Hematopoietic multipotent progenitor cell treated with erythropoietin and hydrocortisone succinate and interleukin-3 and kit ligand, for 8 days (in vitro differentiated cells): Measurements from ENCODE around the gene DLG2.

Experiments
- DNase-seq: peaks from one replicate; pipeline ENCODE4 v3.0.0-alpha.2; 2015

Gene DLG2

DNA sequence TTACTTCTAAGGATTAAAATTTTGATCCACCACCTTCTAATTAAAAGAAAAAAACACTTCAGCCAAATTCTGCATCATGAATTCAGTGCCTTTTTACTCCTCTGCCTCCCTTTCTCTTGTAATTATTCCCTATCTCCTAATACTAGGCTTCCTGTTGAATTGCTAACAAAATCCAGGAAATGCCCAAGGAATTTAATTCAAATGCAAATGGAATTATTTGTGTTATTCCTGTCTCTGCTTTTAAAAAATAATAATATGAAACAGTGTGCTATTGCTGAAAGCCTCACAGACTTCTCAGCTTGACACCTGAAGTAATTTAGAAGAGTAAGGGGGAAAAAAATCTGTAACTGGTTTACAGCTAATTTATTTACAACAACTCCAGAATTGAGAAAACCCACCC lies 85.5 kb downstream of the DLG2 start:
- DNase-seq = no peak

DNA sequence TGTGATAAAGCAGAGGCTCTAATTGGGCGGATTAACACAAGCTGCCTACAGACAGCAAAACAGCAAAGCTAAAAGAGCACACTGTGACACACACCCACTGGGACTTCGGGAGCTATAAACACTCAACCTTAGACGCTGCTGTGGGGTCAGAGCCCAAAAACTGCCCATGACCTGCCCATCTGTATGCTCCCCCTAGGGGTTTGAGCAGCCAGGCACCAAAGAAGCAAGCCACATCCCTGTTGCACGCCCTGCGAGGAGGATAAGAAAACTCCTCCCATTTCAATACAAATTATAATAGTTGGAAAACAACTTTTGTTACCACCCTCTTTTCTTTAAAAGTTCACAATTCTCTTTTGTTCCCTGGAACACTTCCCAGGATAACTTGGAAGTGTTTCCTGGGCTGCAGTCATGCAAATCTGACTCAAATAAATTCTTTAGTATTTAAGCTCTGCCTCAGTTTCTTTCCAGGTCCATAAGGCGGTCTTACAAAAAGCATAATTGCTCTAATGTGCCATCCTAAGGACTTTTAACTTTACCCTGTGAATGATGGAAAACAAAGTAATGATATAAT lies 86.4 kb downstream of the DLG2 start:
- no peak for DNase-seq

DNA sequence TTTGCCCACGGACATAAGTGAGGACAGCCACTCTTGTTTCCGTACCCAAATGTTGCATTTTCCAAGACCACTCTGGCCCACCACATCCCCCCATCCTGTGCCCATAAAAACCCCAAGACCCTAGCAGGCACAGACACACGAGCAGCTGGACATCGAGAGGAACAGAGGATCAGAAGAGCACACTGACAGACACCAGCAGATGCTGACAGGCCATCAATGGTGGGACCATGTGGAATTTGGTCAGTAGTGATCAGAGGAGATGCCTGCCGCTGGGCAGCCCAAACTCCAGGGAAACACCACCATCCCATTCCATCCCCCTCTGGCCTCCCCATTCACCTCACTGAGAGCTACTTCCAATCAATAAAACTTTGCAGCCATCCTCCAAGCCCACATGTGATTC lies 87.0 kb downstream of the DLG2 start:
- DNase-seq = no peak

DNA sequence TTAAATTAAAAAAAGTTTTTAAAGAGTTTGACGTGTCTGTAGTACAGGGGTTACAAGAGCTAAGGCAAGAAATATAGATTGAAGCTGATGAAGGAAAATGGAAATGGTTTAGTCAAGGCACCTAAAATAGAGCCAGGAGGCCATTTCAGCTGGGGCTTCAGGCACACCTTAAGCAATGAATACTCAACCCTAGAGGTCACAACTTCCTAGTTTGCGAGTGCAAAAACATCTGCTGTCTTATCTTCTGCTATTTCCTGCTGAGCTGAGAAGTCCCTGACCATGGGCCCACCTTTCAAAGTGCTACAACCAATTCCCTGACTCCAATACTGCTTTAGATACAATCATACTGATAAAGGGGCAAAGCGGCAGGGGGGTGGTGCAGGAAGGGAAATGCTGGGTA lies 87.4 kb downstream of the DLG2 start:
- DNase-seq = no peak

DNA sequence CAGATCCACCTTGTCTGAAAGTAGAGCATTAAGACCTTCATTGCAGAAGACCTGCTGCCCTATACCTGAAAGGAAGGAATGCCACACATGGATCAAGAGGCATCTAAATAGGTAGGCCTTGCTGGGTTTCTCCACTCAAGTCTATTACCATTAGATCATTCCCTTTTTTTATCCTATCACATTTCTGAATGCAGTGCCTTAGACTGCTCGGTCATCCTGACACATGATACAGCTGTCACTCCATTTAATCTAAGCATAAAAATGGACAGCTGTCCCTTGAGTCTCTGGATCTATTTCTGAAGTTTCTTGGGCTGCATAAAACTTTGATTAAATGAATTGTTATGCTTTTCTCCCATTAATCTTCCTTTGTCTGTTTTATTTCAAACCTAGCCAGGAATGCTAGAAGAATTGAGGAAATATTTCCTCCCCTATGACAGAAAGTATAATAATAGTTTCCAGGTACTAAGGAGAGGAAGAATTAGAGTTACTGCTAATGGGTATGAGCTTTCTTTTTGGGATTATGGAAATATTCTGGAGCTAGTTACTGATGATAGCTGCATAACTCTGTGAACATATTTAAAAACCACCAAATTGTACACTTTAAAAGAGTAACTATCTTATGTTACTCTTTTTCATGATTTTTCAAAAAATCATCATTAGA lies 88.0 kb downstream of the DLG2 start:
- DNase-seq = no peak

DNA sequence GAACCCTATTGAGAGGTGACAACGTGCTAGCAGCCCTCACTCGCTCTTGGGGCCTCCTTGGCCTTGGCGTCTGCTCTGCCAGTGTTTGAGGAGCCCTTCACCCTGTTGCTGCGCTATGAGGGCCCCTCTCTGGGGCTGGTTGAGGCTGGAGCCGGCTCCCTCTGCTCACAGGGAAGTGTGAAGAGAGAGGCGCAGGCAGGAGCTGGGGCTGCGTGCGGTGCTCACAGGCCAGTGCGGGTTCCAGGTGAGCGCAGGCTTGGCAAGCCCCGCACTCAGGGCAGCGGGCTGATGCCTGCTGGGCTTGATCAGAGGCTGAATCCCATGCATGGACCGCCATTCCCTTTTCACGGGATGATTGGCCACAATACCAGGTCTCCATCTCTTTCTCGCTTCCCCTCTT lies 90.7 kb downstream of the DLG2 start:
- no peak for DNase-seq

DNA sequence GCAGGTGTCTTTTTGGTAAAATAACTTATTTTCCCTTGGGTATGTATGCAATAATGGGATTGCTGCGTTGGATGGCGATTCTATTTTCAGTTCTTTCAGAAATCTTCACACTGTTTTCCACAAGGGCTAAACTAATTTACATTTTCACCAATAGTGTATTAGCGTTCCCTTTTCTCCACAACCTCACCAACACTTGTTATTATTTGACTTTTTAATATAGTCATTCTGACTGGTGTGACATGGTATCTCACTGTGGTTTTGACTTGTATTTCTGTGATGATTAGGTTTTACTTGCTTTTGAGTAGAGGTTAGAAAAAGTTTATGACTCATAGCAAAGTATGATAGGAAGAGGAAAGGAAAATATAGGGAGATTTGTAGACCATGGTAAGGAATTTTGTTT lies 92.3 kb downstream of the DLG2 start:
- no peak for DNase-seq

DNA sequence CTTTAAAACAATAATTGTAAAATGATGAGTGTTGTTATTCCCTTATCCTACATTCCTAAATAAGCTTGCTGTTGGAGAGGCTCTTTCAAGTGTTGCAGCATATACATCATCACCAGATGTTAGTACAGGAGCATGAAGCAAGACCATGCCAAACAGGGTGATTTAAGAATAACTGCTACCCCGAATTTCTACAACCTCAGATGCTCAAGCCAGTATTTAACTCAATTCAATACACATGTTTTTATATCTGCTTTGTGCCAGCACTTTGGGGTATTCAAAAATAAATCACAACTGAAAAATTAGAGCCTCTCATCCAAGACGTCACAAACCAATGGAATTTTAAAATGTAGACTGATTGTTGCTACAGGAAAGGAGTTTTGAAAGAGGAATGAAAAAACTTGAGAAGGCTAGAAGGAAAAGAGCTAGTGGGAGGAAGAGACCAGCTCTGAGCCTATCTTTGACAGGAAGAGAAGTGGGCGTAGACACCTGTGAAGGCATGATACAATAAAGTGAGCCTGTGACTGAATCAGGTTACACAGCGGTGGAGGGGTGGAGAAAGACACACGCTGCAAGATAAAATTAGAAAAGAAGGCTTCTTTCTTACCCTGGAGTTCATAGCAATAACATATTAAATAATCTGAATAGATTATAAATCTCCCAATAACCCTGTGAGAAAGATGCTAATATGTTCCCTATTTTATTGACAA lies 95.8 kb downstream of the DLG2 start:
- DNase-seq = no peak

DNA sequence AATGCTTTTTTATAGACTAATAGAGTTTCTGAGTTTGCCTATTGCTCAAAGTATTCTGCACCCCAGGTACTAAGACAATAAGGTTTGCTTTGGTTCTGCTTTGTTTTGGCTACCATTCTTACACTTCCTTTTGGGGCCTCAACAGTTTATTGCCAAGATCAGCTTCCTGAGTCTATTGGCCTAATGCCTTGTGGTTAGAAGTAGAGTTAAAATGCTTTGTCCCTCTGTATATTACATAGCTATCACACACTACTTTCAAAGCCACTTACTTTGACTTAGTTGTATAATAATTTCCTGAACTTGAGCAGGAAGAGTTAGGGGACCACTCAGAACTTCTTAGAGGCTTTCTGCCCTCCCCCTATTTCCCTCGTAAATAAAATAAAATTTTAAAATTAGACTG lies 96.5 kb downstream of the DLG2 start:
- no peak for DNase-seq

DNA sequence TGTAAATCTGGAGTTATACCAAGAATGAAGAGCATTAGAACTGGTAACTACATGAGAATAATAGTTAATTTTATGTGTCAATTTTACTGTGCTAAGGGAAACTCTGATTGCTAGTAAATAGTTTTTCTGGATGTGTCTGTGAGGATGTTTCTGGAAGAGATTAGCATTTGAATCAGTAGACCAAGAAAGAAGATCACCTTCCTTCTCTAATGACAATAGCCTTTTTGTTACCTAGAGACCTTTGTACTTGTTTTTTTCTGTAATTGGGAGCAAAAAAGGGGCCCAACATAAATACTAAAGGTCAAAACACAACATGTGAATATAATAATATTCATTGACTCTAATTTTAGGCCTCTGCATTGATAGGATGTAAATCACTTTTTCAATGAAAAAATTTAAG lies 100.6 kb downstream of the DLG2 start:
- DNase-seq = no peak

DNA sequence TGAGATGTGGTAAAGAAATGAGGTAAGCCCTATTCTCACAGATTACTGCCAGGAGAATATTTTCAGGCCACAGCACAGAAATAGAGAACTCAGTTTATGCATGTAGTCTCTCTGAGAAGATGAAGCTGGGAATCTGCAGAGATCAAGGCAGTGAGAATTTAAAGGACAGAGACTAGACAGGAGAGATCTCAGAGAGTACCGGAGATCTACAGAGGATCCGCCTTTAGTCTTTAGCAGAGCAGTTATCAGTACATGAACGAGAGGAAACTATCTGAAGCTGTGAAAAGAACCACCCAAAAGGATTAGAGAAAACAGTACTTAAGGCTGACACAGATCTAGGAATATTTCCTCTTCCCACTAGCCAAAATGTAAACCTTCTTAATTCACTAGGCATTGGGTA lies 101.5 kb downstream of the DLG2 start:
- DNase-seq = no peak

DNA sequence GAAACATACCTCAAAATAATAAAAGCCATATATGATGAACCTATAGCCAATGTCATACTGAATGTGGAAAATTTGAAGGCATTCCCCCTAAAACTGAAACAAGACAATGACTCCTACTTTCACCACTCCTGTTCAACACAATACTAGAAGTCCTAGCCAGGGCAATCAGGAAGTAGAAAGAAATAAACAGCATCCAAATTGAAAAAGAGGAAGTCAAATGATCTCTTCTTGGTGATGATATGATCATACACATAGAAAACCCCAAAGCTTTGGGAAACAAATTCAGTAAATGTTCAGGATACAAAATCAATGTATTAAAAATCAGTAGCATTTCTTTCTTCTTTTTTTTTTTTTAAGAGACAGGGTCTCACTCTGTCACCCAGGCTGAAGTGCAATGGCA lies 109.9 kb downstream of the DLG2 start:
- no peak for DNase-seq

DNA sequence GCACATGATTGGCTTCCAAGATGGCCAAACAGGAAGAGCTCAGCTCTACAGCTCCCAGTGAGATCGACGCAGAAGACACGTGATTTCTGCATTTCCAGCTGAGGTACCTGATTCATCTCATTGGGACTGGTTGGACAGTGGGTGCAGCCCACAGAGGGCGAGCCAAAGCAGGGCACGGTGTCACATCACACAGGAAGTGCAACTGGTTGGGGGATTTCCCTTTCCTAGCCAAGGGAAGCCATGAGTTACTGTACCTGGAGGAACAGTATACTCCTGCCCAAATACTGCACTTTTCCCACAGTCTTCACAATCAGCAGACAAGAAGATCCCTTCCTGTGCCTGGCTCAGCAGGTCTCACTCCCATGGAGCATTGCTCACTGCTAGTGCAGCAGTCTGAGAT lies 131.2 kb downstream of the DLG2 start:
- no peak for DNase-seq

DNA sequence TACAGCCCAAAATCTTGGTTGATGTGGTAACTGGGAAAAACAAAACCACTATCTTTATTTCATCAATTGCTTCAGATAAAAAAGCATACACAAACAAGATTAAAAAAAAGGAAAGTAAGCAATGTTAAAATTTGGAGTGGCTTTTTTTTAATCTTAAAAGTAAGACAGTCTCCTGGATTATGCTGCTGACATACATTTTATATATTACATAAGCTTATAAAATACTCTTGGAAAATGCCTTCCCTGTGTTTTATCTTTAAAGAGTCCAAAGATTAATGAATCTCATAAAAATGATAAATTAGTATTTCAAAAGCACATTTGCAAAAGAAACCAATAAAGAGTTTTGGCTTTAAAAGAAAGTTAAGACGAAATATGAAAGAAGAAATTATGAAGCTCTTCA lies 132.7 kb downstream of the DLG2 start:
- DNase-seq = no peak

DNA sequence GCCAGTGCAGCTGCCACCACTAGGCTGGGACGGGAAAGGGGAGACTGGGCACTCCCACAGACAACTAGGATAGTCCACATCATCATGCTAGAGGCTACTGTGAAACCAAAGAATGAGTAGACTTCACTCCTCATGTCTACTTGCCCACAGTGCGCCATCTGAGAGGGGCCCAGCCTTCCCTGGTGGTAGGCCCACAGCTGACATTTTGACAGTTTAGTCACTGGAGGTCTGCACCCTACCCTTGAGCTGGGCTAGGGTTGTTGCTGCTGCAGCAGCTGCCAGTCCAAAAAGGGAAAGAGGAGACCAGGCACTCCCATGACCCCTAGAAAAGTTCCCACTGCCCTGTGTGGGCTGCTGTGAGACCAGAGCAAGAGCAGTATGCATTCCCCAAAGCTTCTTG lies 141.2 kb downstream of the DLG2 start:
- DNase-seq = no peak

DNA sequence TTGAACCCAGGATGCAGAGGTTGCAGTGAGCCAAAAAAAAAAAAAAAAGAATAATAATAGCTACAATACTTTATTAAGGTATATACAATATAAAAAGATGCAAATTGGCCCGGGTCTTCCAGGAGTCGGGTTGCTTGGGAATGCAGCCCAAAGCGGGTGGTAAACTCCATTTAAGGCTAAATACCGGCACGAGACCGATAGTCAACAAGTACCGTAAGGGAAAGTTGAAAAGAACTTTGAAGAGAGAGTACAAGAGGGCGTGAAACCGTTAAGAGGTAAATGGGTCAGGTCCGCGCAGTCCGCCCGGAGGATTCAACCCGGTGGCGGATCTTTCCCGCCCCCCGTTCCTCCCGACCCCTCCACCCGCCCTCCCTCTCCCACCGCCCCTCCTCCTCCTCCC lies 143.3 kb downstream of the DLG2 start:
- DNase-seq = no peak

DNA sequence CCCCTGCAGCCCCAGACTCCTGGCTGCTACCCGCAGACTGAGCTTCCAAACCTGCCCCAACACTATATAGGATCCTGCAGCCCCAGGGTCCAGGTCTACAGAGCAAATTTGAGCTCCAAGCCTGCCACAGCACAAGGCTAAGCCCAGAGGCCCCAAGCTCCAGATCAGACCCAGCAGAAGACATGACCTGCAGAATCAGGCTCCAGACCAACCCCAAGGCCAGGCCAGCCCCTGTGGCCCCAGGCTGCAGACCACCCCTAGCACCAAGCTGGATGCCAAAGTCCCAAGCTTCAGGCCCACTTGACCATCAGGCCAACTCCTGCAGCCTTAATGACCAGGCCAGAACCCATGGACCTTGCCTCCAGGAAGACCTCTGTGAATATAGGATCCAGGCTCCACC lies 145.3 kb downstream of the DLG2 start:
- DNase-seq = no peak

DNA sequence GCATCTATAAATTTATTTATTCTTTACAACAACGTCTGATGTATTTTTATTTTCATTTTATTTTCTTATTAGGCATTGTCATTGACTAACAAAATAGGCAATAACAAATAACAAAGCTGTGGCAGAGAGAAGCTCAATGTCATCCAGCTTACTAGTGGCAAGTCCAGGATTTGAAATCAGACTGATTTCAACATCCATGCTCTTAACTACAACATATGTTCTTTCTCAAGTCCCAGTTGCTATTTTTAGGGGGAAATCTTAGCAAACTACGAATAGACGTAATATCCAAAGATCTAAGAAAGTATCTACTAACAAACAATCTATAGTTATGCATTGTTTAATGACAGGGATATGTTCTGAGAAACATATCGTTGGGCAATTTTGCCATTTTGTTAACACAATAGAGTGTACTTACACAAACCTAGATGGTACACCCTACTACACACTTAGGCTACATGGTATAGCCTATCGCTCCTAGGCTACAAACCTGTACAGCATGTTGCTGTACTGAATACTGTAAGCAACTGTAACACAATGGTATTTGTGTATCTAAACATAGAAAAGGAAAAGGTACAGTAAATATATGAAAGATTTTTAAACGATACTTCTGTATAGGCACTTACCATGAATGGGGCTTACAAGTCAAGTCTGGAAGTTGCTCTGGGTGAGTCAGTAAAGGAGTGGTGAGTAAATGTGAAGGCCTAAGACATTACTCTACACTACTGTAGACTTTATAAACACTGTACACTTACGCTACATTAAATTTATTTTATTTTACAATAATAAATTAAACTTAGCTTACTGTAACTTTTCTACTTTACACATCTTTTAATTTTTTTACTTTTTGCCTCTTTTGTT lies 151.3 kb downstream of the DLG2 start:
- DNase-seq = no peak

DNA sequence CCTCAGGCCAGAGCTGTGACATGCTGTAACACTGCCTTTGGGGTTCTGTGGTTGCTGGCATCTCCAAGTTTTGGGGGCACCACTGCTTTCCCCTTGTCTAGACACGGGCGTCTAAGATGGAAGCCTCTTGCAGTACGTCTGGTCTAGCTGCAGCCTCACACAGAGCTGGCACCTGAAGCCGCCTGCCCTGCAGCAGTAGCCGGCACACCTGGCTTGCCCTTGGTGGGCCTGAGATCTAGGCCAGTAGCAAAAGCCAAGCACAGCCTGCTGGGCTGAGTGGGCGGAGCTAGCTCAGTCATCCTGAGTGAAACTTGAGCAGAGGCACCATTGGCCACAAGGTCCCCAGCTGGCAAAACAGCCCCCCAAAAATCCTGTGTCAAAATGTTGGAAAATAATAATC lies 154.2 kb downstream of the DLG2 start:
- no peak for DNase-seq

DNA sequence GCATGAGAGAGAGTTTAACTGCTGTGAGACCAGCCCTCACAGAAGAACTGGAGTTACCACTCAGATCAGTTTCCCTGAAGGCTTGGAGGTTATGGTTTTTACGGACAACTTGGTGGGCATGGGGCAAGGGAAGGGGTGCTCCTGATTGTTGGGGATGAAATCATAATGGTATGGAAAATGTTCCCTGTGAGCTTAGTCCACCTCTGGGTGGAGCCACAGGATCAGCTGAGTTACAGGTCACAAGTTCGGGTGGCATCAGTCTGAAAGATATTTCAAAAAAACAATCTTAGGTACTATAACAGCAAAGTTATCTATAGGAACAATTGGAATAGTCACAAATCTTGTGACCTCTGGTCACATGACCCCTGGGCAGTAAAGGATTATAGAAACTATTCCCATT lies 162.9 kb downstream of the DLG2 start:
- no peak for DNase-seq

DNA sequence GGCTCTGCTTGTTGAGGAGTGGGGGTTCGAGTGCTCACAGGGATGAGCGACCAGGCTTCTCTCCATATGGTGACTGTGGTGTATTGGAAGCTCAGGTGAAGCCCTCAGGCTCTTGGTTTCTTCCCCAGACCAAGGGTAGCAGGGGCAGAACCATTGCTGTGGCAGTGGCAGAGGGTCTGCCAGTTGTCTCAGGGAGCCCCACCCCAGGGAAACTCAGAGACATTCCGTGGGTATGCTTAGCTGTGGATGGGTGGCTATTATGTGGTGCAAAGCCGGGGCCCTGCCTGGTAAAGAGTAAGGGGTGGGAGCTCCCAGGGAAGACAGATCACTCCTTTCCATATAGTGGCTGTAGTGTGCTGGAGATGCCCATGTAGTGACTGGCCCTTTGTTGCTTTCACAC lies 167.8 kb downstream of the DLG2 start:
- no peak for DNase-seq

DNA sequence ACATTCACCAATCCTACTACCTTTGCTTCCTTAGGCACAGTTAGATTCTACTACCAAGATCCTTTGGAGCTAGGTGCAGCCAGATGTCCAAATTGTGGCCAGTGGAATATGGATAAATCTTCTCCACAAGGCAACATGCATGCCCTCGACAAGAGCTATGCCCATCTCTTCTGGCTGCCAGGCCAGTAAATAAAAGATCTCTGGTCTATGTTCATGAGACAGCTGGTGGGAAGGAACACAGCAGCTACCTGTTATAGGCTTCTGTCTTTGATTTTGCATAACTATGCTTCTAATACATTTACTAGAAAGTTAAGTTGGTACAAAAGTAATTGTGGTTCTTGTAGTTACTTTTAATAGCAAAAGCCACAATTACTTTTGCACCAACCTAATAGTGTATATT lies 182.7 kb downstream of the DLG2 start:
- no peak for DNase-seq

DNA sequence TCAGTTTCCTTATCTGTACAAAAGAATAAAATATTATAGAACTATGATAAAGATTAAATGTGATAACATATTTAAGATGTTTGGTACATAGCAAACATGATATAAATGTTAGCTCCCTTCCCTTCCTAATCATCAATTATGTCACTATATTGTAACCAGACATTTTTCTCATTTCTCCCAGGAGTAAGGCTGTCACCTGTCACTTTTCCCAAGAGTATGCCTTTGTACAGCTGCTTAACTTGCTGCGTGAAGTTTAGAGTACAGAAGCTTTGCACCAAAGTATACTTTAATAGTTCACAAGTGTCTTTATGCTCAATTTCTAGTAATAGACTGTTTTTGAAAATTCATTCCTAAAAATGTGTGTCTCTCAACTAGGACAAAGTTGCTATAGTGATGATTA lies 186.9 kb downstream of the DLG2 start:
- DNase-seq = no peak

DNA sequence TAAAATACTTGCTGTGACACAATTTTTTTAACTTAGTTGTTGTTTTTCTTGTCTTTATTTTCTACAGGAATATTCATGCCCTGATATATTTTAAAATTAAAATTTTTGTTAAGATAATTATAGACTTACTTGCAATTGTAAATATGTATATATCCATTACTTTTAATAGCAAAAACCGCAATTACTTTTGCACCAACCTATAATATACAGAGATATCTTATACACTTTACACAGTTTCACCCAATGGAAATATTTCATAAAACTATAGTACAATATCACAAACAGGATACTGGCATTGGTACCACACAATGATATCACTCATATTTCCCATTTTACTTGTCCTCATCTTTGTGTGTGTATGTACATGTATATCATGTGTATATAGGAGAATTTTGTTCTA lies 188.8 kb downstream of the DLG2 start:
- DNase-seq = no peak
